Naive thymus-derived CD4-positive, alpha-beta T cell (primary cell): Measurements from ENCODE around the gene ABHD12B. TPM values are rescaled to one million over a fixed set of nuclear protein-coding genes. Genes with fewer than 3 reads are reported as not detected.

Experiments
- ATAC-seq: fragments of 150-1000 bp; cut with Tn5 transposase; 2 replicates; pipeline ENCODE4 v1.10.0; 2021; ENCODE audit warnings: mild to moderate bottlenecking, moderate library complexity
- CTCF ChIA-PET: fragments of 350-600 bp; sonication (Branson Sonifier 250); formaldehyde crosslinking; loops from one replicate; lab custom pipeline; 2021; ENCODE audit warnings: antibody characterized with exemption; lab: Charles Lee
- POLR2A ChIA-PET: fragments of 350-600 bp; sonication (Branson Sonifier 250); formaldehyde crosslinking; loops from one replicate; lab custom pipeline; 2021; ENCODE audit warnings: antibody characterized with exemption, inconsistent platforms; lab: Charles Lee
- DNase-seq, 9 donors: peaks; one replicate each; pipeline versions ENCODE4 v3.0.0 to v3.0.0-alpha.2; 2020 to 2022; ENCODE audit warnings: mixed read lengths in 1 of 9
- H3K27ac ChIP-seq: one replicate; pipeline ENCODE4 v1.7.0; 2013; ENCODE audit warnings: mild to moderate bottlenecking, low read depth, low read length, moderate library complexity
- H3K27me3 ChIP-seq, 2 donors: one replicate each; pipeline ENCODE4 v1.7.0; 2013; ENCODE audit warnings: low read length in 2 of 2, mild to moderate bottlenecking in 2 of 2, moderate library complexity in 2 of 2; ENCODE audit not compliant: control insufficient read depth in 2 of 2, insufficient read depth in 2 of 2
- H3K36me3 ChIP-seq, 3 experiments: 1 replicate in 2 of 3; 2 replicates in 1 of 3; pipeline ENCODE4 v1.7.0; 2013; ENCODE audit warnings: low read length in 3 of 3, mild to moderate bottlenecking in 3 of 3, moderate library complexity in 1 of 3; ENCODE audit not compliant: insufficient read depth in 3 of 3, control insufficient read depth in 2 of 3
- H3K4me1 ChIP-seq, 2 donors: one replicate each; pipeline ENCODE4 v1.7.0; 2013; ENCODE audit warnings: low read length in 2 of 2, mild to moderate bottlenecking in 2 of 2, moderate library complexity in 1 of 2; ENCODE audit not compliant: control insufficient read depth in 2 of 2, insufficient read depth in 2 of 2
- H3K4me3 ChIP-seq: 2 replicates; pipeline ENCODE4 v1.7.0; 2013; ENCODE audit warnings: mild to moderate bottlenecking, low read length
- H3K9me3 ChIP-seq, 3 experiments: 1 replicate in 2 of 3; 2 replicates in 1 of 3; pipeline ENCODE4 v1.7.0; 2013; ENCODE audit warnings: low read length in 3 of 3; ENCODE audit not compliant: control insufficient read depth in 2 of 3
- H3K27ac Mint-ChIP-seq, 9 donors: one replicate each; pipeline ENCODE4 v1.8.0; 2020 to 2022; ENCODE audit warnings: mixed read lengths in 9 of 9, mild to moderate bottlenecking in 8 of 9, moderate library complexity in 5 of 9, inconsistent platforms in 2 of 9
- H3K27me3 Mint-ChIP-seq, 5 donors: one replicate each; pipeline ENCODE4 v1.8.0; 2021 to 2022; ENCODE audit warnings: mixed read lengths in 5 of 5, mild to moderate bottlenecking in 1 of 5
- H3K36me3 Mint-ChIP-seq, 5 donors: one replicate each; pipeline ENCODE4 v1.8.0; 2020 to 2022; ENCODE audit warnings: mixed read lengths in 5 of 5, mild to moderate bottlenecking in 3 of 5, inconsistent platforms in 1 of 5
- H3K4me1 Mint-ChIP-seq, 7 donors: one replicate each; pipeline ENCODE4 v1.8.0; 2020 to 2022; ENCODE audit warnings: mixed read lengths in 7 of 7, mild to moderate bottlenecking in 3 of 7, inconsistent platforms in 1 of 7
- H3K4me3 Mint-ChIP-seq, 10 donors: one replicate each; pipeline ENCODE4 v1.8.0; 2020 to 2022; ENCODE audit warnings: mild to moderate bottlenecking in 10 of 10, mixed read lengths in 10 of 10, moderate library complexity in 6 of 10, inconsistent platforms in 2 of 10
- H3K9me3 Mint-ChIP-seq, 11 donors: one replicate each; pipeline ENCODE4 v1.8.0; 2020 to 2022; ENCODE audit warnings: mixed read lengths in 11 of 11, mild to moderate bottlenecking in 4 of 11, inconsistent platforms in 1 of 11, moderate library complexity in 1 of 11
- intact Hi-C, 2 donors: fragments of 100-400 bp; cut with micrococcal nuclease; formaldehyde crosslinking; loops; one replicate each; pipeline ENCODE4 v1.15.1; 2023
- polyA plus RNA-seq, 2 donors: library from polyadenylated mRNA; unstranded; fragments of 300-500 nt; fragmentation: Illumina TruSeq; gene quantifications; one replicate each; pipeline ENCODE4 v1.2.3, GENCODE V29; 2021
- total RNA-seq, 6 experiments: library from RNA in 5 of 6; stranded (reverse) in 5 of 6; gene quantifications; 1 replicate in 5 of 6; 2 replicates in 1 of 6; pipeline ENCODE4 v1.2.3 and lab custom pipeline; 2021 to 2026

ABHD12B gene
- total and polyA plus RNA-seq, 7 experiments from 2014 or later = 0.37 TPM; not detected in 6

- ChIA-PET POLR2A (interaction anchor here (0.9 kb wide), 1 partner anchor 45 kb away, joined by 5 read pairs; no protein-coding TSS in a partner anchor), CTCF (no interaction called here)
- H3K27ac Mint-ChIP-seq = peak overlapping the region in 3 of 9 donors; percentile 9 to 32 (median 20)
- H3K4me3 Mint-ChIP-seq = peak overlapping the region; percentile 40 to 60 (median 56)
- peaks cover 38 to 87% (median 40%) of the 10 kb centered on the region in 5 donors for H3K27me3 Mint-ChIP-seq
- peaks cover 20 to 47% (median 37%) of the 10 kb centered on the region in 7 donors for H3K4me1 Mint-ChIP-seq
- no peak overlapping the region for H3K4me3 ChIP-seq
- no peaks in the 10 kb centered on the region for H3K36me3 ChIP-seq
- ATAC-seq (peak; percentile 12), DNase-seq (no peak)
- intact Hi-C loops = no loop called here
- peaks cover 0 to 1% (median 0%) of the 10 kb centered on the region in 5 donors for H3K36me3 Mint-ChIP-seq
- H3K27ac ChIP-seq = no peak overlapping the region
- peaks cover 14% of the 10 kb centered on the region in 2 donors for H3K4me1 ChIP-seq
- peaks cover 0 to 4% (median 0%) of the 10 kb centered on the region in 11 donors for H3K9me3 Mint-ChIP-seq
- H3K9me3 ChIP-seq = no peaks in the 10 kb centered on the region
- H3K27me3 ChIP-seq = peaks cover 0 to 19% of the 10 kb centered on the region in 2 donors
These were observed 2.9 kb downstream of the ABHD12B start for GRCh38 chr14:50874757-50875156.

DNA sequence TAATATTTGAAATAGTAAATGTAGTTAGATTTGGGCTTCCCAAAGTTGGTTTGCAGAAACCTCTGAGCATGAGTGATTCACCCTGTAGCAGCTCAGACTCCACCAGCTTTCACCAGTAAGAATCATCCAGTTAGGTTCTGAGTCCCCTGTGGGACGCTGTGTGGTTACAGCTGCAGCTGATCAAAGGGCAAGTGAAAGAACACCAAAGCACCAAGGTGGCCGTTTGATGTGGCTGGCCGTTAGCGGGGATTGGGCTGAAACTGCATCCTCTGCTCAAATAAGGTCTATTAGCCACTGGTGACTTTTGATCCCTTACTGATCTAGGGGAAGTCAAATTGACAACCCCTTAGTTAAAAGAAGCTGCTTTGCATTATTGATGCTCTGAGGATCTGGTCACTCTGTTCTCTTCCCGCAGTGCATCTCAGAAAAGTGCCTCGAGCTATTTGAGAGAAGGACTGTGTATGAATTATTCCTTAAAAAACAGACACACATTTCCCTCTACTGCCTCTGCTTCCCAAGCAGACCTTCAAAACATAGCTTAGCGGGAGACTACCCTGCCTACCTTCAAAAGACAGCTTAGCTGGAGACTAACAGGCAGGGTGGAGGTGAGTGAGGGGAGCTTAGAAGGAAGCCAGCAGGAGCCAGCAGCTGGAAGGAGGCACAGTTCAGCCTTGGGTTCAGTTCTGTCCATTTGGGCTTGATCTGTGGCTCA lies 3.7 kb downstream of the ABHD12B start:
- Histone ChIP-seq H3K4me3 (no peak overlapping the region), H3K27ac (no peak overlapping the region), H3K36me3 (no peaks in the 10 kb centered on the region), H3K27me3 (peaks cover 0 to 12% of the 10 kb centered on the region in 2 donors), H3K9me3 (no peaks in the 10 kb centered on the region), H3K4me1 (peaks cover 14% of the 10 kb centered on the region in 2 donors)
- ChIA-PET POLR2A (interaction anchor here (0.6 to 1.2 kb wide), 4 partner anchors 9 to 89 kb away, joined by 3 to 5 read pairs (median 4); no protein-coding TSS in a partner anchor), CTCF (no interaction called here)
- peaks cover 31 to 87% (median 33%) of the 10 kb centered on the region in 5 donors for H3K27me3 Mint-ChIP-seq
- peaks cover 0 to 4% (median 0%) of the 10 kb centered on the region in 11 donors for H3K9me3 Mint-ChIP-seq
- peak overlapping the region; percentile 40 to 60 (median 56) for H3K4me3 Mint-ChIP-seq
- H3K27ac Mint-ChIP-seq = peak overlapping the region in 2 of 9 donors; percentile 9 to 32
- peaks cover 20 to 47% (median 37%) of the 10 kb centered on the region in 7 donors for H3K4me1 Mint-ChIP-seq
- ATAC-seq (peak; percentile 84), DNase-seq (peak in 8 of 9 donors; percentile 40 to 70 (median 48))
- peaks cover 0 to 1% (median 0%) of the 10 kb centered on the region in 5 donors for H3K36me3 Mint-ChIP-seq
- intact Hi-C loops = no loop called here

GRCh38 chr14:50882932-50883826 lies 11.3 kb downstream of the ABHD12B start:
- DNase-seq = no peak
- H3K4me1 Mint-ChIP-seq = no peaks in the 10 kb centered on the region
- peaks cover 21 to 59% (median 29%) of the 10 kb centered on the region in 5 donors for H3K27me3 Mint-ChIP-seq
- ChIA-PET POLR2A (no interaction called here), CTCF (interaction anchor here (0.6 to 1.7 kb wide), 2 partner anchors 62 to 107 kb away, joined by 3 read pairs; no protein-coding TSS in a partner anchor)
- no peak overlapping the region for H3K4me3 Mint-ChIP-seq
- Histone ChIP-seq H3K4me1 (no peaks in the 10 kb centered on the region), H3K27ac (no peak overlapping the region), H3K27me3 (no peaks in the 10 kb centered on the region), H3K36me3 (no peaks in the 10 kb centered on the region), H3K4me3 (no peak overlapping the region), H3K9me3 (no peaks in the 10 kb centered on the region)
- no peak overlapping the region for H3K27ac Mint-ChIP-seq
- ATAC-seq = no peak
- peaks cover 0 to 4% (median 0%) of the 10 kb centered on the region in 11 donors for H3K9me3 Mint-ChIP-seq
- intact Hi-C loops = no loop called here
- no peaks in the 10 kb centered on the region for H3K36me3 Mint-ChIP-seq

DNA sequence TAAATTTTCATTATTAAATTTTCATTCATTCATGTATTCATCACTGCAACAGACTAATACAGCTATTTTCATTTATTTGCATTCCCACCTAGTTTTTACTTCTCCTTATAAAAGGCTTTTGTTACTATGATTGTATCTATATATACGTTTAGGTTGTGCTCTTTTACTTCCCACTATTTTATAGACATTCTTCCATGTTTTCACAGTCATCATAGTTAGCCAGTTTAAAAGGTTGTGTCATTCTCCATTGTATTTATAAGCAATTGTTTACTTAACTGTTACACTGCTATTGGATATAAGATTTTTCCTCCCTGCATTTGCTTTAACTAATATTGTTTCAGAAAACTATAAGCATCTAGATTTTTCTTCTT lies 12.0 kb downstream of the ABHD12B start:
- H3K4me1 Mint-ChIP-seq = no peaks in the 10 kb centered on the region
- Histone ChIP-seq H3K4me3 (no peak overlapping the region), H3K9me3 (no peaks in the 10 kb centered on the region), H3K27ac (no peak overlapping the region), H3K4me1 (no peaks in the 10 kb centered on the region), H3K36me3 (no peaks in the 10 kb centered on the region), H3K27me3 (no peaks in the 10 kb centered on the region)
- H3K27ac Mint-ChIP-seq = no peak overlapping the region
- H3K9me3 Mint-ChIP-seq = peaks cover 0 to 4% (median 0%) of the 10 kb centered on the region in 11 donors
- no peaks in the 10 kb centered on the region for H3K36me3 Mint-ChIP-seq
- no peak overlapping the region for H3K4me3 Mint-ChIP-seq
- intact Hi-C loops = no loop called here
- ChIA-PET POLR2A (no interaction called here), CTCF (interaction anchor here (0.7 to 1.7 kb wide), 2 partner anchors 108 to 958 kb away, joined by 3 read pairs; no protein-coding TSS in a partner anchor)
- ATAC-seq (no peak), DNase-seq (no peak)
- peaks cover 21 to 60% (median 29%) of the 10 kb centered on the region in 5 donors for H3K27me3 Mint-ChIP-seq

- H3K27ac ChIP-seq = no peak overlapping the region
- H3K4me3 ChIP-seq = no peak overlapping the region
- H3K9me3 ChIP-seq = no peaks in the 10 kb centered on the region
- H3K4me1 ChIP-seq = no peaks in the 10 kb centered on the region
- H3K27me3 ChIP-seq = no peaks in the 10 kb centered on the region
- ChIA-PET CTCF (no interaction called here), POLR2A (no interaction called here)
- H3K36me3 ChIP-seq = no peaks in the 10 kb centered on the region
- Mint-ChIP-seq H3K27me3 (peaks cover 16 to 39% (median 28%) of the 10 kb centered on the region in 5 donors), H3K27ac (no peak overlapping the region), H3K9me3 (no peaks in the 10 kb centered on the region), H3K4me3 (no peak overlapping the region), H3K36me3 (no peaks in the 10 kb centered on the region), H3K4me1 (no peaks in the 10 kb centered on the region)
- ATAC-seq (no peak), DNase-seq (no peak)
- intact Hi-C loops = no loop called here
These were observed 15.6 kb downstream of the ABHD12B start for GRCh38 chr14:50887476-50887875.

DNA sequence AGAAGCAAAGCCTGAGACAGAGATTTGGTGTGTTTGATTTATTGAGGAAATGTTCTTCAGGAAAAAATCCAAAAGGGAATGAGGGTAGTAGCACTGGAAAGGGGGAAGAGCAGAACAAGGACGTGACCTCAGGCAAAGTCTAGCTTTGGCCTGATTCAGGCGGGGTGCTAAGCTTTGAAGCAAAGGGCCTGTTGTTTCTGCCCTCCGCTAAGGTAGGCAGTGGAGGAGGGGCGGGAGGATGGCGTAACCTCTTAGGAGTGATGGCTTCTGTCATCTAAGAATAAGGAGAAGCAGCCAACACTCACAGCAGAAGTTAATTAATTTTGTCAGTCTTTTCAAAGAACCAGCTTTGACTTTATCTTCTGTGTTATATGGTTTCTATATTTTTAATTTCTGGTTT lies 20.4 kb downstream of the ABHD12B start:
- POLR2A ChIA-PET = no interaction called here
- CTCF ChIA-PET = no interaction called here
- DNase-seq (no peak), ATAC-seq (no peak)
- Mint-ChIP-seq H3K27me3 (peaks cover under 1 to 16% (median 10%) of the 10 kb centered on the region in 5 donors), H3K4me1 (no peaks in the 10 kb centered on the region), H3K9me3 (no peaks in the 10 kb centered on the region), H3K4me3 (no peak overlapping the region), H3K36me3 (no peaks in the 10 kb centered on the region), H3K27ac (no peak overlapping the region)
- Histone ChIP-seq H3K4me1 (no peaks in the 10 kb centered on the region), H3K9me3 (no peaks in the 10 kb centered on the region), H3K36me3 (no peaks in the 10 kb centered on the region), H3K27me3 (no peaks in the 10 kb centered on the region), H3K27ac (no peak overlapping the region), H3K4me3 (no peak overlapping the region)
- intact Hi-C loops = no loop called here
